HG03432 (cell line): ENCODE measurements around the gene SRRM1.

ENCODE experiments used
- ATAC-seq: cut with Tn5 transposase; IDR thresholded peaks from one replicate; pipeline ENCODE4 v1.9.1; 2021; ENCODE audit warnings: mild to moderate bottlenecking, moderate library complexity; ENCODE audit not compliant: unreplicated experiment

SRRM1 gene

GRCh38 chr1:24642481-24643362 is at the start of gene SRRM1:
Gene SRRM1 (plus strand): TSS chr1:24643302. CDS start chr1:24643327, 25 bp downstream.
- peak; percentile 89 for ATAC-seq

- no peak for ATAC-seq
Observed at GRCh38 chr1:24594328-24594598, 48.8 kb upstream of the SRRM1 start.

GRCh38 chr1:24596401-24596880 is 46.7 kb upstream of the SRRM1 start:
- ATAC-seq, result no peak

GRCh38 chr1:24599265-24599664 is 43.8 kb upstream of the SRRM1 start:
- ATAC-seq, result no peak

- no peak for ATAC-seq
Observed at GRCh38 chr1:24600551-24600950, 42.6 kb upstream of the SRRM1 start.

- ATAC-seq, result no peak
Observed at GRCh38 chr1:24605534-24606295, 37.4 kb upstream of the SRRM1 start.

- ATAC-seq, result no peak
Observed at GRCh38 chr1:24606296-24606605, 36.9 kb upstream of the SRRM1 start.

GRCh38 chr1:24606621-24607020 is 36.5 kb upstream of the SRRM1 start:
- ATAC-seq, result no peak

GRCh38 chr1:24609949-24610517 is 33.1 kb upstream of the SRRM1 start:
- ATAC-seq, result no peak

- no peak for ATAC-seq
Observed at GRCh38 chr1:24619376-24619775, 23.7 kb upstream of the SRRM1 start.

- ATAC-seq, result no peak
Observed at GRCh38 chr1:24620678-24621077, 22.4 kb upstream of the SRRM1 start.

- no peak for ATAC-seq
Observed at GRCh38 chr1:24621121-24621520, 22.0 kb upstream of the SRRM1 start.

- no peak for ATAC-seq
Observed at GRCh38 chr1:24622218-24622617, 20.9 kb upstream of the SRRM1 start.

- no peak for ATAC-seq
Observed at GRCh38 chr1:24632832-24633175, 10.3 kb upstream of the SRRM1 start.

GRCh38 chr1:24635195-24635843 is 7.8 kb upstream of the SRRM1 start:
- no peak for ATAC-seq

- no peak for ATAC-seq
Observed at GRCh38 chr1:24636661-24637357, 6.3 kb upstream of the SRRM1 start.

GRCh38 chr1:24639094-24639493 is 4.0 kb upstream of the SRRM1 start:
- no peak for ATAC-seq

GRCh38 chr1:24639881-24640280 is 3.2 kb upstream of the SRRM1 start:
- no peak for ATAC-seq

- ATAC-seq, result no peak
Observed at GRCh38 chr1:24640288-24640687, 2.8 kb upstream of the SRRM1 start.

- no peak for ATAC-seq
Observed at GRCh38 chr1:24641646-24642151, 1.4 kb upstream of the SRRM1 start.
